Hepatocyte (in vitro differentiated cells): ENCODE results near the gene WNK4. TPM values are rescaled to one million over a fixed set of nuclear protein-coding genes. Genes with fewer than 3 reads are reported as not detected.

Experiments used
- DNase-seq: peaks from one replicate; pipeline ENCODE4 v3.0.0-alpha.2; 2016; ENCODE audit warnings: low spot score
- H2AFZ ChIP-seq: fragments of 200-600 bp; sonication (generic); 2 replicates; pipeline ENCODE4 v1.6.0; 2016; ENCODE audit warnings: antibody characterized with exemption, mild to moderate bottlenecking
- H3K27ac ChIP-seq: fragments of 200-600 bp; sonication (generic); 2 replicates; pipeline ENCODE4 v1.5.1; 2016; ENCODE audit warnings: mild to moderate bottlenecking
- H3K27me3 ChIP-seq: fragments of 200-600 bp; sonication (generic); 2 replicates; pipeline ENCODE4 v1.6.1; 2016
- H3K36me3 ChIP-seq: fragments of 200-600 bp; sonication (generic); replicated peaks from 2 replicates; pipeline ENCODE4 v1.5.1; 2016; ENCODE audit warnings: low read depth; ENCODE audit not compliant: insufficient read depth
- H3K4me1 ChIP-seq: fragments of 200-600 bp; sonication (generic); 2 replicates; pipeline ENCODE4 v1.5.1; 2016; ENCODE audit warnings: mild to moderate bottlenecking, moderate library complexity; ENCODE audit not compliant: insufficient read depth
- H3K4me2 ChIP-seq: fragments of 200-600 bp; sonication (generic); 2 replicates; pipeline ENCODE4 v1.6.0; 2016
- H3K4me3 ChIP-seq: fragments of 200-600 bp; sonication (generic); 2 replicates; pipeline ENCODE4 v1.5.1; 2016; ENCODE audit warnings: mild to moderate bottlenecking
- H3K79me2 ChIP-seq: fragments of 200-600 bp; sonication (generic); 2 replicates; pipeline ENCODE4 v1.6.0; 2017; ENCODE audit warnings: mild to moderate bottlenecking
- H3K9me2 ChIP-seq: fragments of 200-600 bp; sonication (generic); replicated peaks from 2 replicates; pipeline ENCODE4 v1.6.0; 2017; ENCODE audit warnings: mild to moderate bottlenecking; ENCODE audit not compliant: insufficient read depth
- H3K9me3 ChIP-seq: fragments of 200-600 bp; sonication (generic); 2 replicates; pipeline ENCODE4 v1.5.1; 2016; ENCODE audit warnings: low read depth, mild to moderate bottlenecking
- H4K20me1 ChIP-seq: fragments of 200-600 bp; sonication (generic); 2 replicates; pipeline ENCODE4 v1.6.0; 2016; ENCODE audit warnings: mild to moderate bottlenecking; ENCODE audit not compliant: insufficient read depth, poor library complexity, severe bottlenecking
- EZH2 ChIP-seq: fragments of 200-600 bp; sonication (generic); IDR thresholded peaks from 2 replicates; pipeline ENCODE4 v1.6.1; 2016; ENCODE audit warnings: antibody characterized with exemption, mild to moderate bottlenecking, borderline replicate concordance
- EZH2phosphoT487 ChIP-seq: fragments of 200-600 bp; sonication (generic); IDR thresholded peaks from one replicate; pipeline ENCODE4 v1.6.1; 2018; ENCODE audit warnings: antibody characterized with exemption, mild to moderate bottlenecking, low read depth, moderate library complexity; ENCODE audit not compliant: unreplicated experiment, severe bottlenecking
- WGBS: methylation state at CpG from one replicate; pipeline ENCODE4 v1.1.6; 2016; ENCODE audit warnings: low lambda C conversion rate; ENCODE audit errors: missing lambda C conversion rate; 5-methylcytosine and 5-hydroxymethylcytosine counted together
- polyA plus RNA-seq: library from polyadenylated mRNA; unstranded; fragments of >200 nt; fragmentation: Nextera tagmentation; extraction: Ambion mirVana; gene quantifications from 2 replicates; pipeline ENCODE4 v1.2.1, GENCODE V29; 2016
- total RNA-seq: library from RNA; depleted of rRNA; stranded (reverse); fragments of >200 nt; gene quantifications from 2 replicates; pipeline ENCODE4 v1.2.3, GENCODE V29; 2014
- TF ChIP-seq, protein P1 (sequence below): fragments of 200-600 bp; sonication (generic); IDR thresholded peaks from 2 replicates; pipeline ENCODE4 v1.5.1; 2016; ENCODE audit warnings: antibody characterized with exemption, mild to moderate bottlenecking; ENCODE audit not compliant: poor library complexity

The WNK4 gene
- total and polyA plus RNA-seq, 2 experiments from 2014 or later = 1.5 to 1.7 TPM

DNA sequence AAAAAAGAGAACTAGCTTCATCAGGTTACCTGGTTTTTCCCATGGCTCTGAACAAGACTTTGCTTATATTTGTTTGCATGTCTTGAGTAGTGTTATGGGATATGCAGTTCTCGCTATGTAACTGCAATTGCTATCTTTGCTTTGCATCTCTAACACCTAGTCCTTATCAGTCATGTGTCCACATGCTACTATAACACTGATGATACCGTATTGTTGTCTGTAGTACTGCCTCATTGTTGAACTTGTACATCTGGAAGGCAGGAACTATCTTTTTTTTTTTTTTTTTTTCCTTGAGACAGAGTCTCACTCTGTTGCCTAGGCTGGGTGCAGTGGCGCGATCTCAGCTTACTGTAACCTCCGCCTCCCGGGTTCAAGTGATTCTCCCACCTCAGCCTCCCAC, 55.3 kb downstream of the WNK4 start:
- no peaks in the 10 kb centered on the region for H3K27me3 ChIP-seq
- H3K4me1 ChIP-seq = peaks cover 6% of the 10 kb centered on the region
- no peaks in the 10 kb centered on the region for H4K20me1 ChIP-seq
- no peak overlapping the region for H3K4me3 ChIP-seq
- H3K27ac ChIP-seq = no peak overlapping the region
- 97% methylated on average over 6 of the region's 6 CpGs for WGBS
- no peaks in the 10 kb centered on the region for H3K36me3 ChIP-seq
- no peak overlapping the region for H3K4me2 ChIP-seq
- no peaks in the 10 kb centered on the region for H3K9me3 ChIP-seq
- DNase-seq = no peak
- no peak for TF ChIP-seq EZH2
- TF ChIP-seq, protein P1, sequence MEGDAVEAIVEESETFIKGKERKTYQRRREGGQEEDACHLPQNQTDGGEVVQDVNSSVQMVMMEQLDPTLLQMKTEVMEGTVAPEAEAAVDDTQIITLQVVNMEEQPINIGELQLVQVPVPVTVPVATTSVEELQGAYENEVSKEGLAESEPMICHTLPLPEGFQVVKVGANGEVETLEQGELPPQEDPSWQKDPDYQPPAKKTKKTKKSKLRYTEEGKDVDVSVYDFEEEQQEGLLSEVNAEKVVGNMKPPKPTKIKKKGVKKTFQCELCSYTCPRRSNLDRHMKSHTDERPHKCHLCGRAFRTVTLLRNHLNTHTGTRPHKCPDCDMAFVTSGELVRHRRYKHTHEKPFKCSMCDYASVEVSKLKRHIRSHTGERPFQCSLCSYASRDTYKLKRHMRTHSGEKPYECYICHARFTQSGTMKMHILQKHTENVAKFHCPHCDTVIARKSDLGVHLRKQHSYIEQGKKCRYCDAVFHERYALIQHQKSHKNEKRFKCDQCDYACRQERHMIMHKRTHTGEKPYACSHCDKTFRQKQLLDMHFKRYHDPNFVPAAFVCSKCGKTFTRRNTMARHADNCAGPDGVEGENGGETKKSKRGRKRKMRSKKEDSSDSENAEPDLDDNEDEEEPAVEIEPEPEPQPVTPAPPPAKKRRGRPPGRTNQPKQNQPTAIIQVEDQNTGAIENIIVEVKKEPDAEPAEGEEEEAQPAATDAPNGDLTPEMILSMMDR = no peak
- TF ChIP-seq EZH2phosphoT487 = no peak
- no peaks in the 10 kb centered on the region for H3K9me2 ChIP-seq
- H2AFZ ChIP-seq = no peak overlapping the region
- H3K79me2 ChIP-seq = peaks cover 37% of the 10 kb centered on the region

DNA sequence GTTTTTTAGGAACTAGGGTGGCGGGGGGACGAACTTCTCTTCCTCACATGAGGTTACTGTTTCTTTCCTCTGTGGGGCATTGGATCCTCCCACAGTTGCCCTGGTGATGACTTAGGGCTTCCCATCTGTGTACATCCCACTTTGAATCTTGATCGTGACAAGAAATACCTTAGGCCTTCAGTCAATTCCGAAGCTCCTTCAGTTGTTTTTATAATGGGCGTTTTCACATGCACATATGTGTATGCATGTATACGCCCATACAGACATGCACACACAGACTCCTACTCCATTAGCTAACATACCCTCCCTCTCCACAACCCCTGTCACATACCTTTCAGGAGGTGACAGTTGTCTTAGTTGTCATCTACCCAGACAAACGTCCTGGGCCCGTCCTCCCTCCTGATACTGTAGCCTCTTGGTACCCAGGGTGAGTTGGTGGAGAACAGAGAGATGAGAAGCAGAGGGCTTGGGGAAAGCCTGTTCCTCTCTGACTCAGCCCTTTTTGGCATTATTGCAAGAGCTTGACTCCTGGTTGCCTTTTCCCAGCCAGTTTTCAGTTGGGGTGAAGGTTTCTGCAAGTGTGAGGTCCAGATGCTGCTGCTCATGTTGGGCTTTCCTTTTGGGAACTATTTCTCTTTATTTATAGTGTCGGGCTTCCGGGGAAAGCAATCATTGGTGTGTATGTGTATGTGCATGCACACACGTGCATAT, 61.7 kb downstream of the WNK4 start:
- WGBS = 88% methylated on average over 11 of the region's 11 CpGs
- Histone ChIP-seq H3K9me3 (no peaks in the 10 kb centered on the region), H3K36me3 (no peaks in the 10 kb centered on the region), H3K27me3 (no peaks in the 10 kb centered on the region), H3K27ac (no peak overlapping the region), H3K79me2 (no peaks in the 10 kb centered on the region), H3K9me2 (no peaks in the 10 kb centered on the region), H4K20me1 (no peaks in the 10 kb centered on the region), H2AFZ (no peak overlapping the region), H3K4me3 (no peak overlapping the region), H3K4me1 (no peaks in the 10 kb centered on the region), H3K4me2 (no peak overlapping the region)
- TF ChIP-seq, protein P1 = no peak
- no peak for TF ChIP-seq EZH2phosphoT487
- TF ChIP-seq EZH2 = no peak
- DNase-seq = no peak

DNA sequence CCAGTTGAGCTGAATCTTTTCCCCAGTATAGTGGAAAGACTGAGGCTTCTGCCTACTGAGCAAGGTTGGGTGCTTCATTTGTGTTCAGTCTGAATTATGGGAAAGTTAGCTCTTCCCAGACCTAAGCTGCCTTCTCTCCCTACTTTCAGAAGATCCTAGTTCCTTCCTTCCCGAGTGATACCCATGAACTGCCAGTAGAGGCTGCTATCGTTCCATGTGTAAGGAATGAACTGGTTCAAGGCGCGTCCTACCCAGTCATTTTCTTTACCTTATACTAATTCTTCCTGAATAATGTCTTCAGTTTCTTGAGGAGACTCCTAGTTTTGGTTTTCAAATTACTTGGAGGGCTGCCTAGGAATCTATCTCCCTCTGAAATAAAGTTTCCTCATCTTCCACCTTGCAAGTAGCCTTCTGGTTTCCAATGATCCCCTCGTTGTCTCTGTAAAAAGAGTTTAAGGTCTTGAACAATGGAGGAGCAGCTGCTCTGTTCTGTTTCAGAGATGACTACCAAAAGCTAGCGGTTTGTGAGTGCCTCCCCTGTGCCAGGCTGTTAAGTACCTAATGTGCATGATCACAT, 63.0 kb downstream of the WNK4 start:
- no peak overlapping the region for H3K27ac ChIP-seq
- H3K4me1 ChIP-seq = no peaks in the 10 kb centered on the region
- H3K4me2 ChIP-seq = no peak overlapping the region
- H3K79me2 ChIP-seq = no peaks in the 10 kb centered on the region
- H3K27me3 ChIP-seq = no peaks in the 10 kb centered on the region
- no peaks in the 10 kb centered on the region for H4K20me1 ChIP-seq
- no peak overlapping the region for H3K4me3 ChIP-seq
- H3K9me3 ChIP-seq = no peaks in the 10 kb centered on the region
- no peaks in the 10 kb centered on the region for H3K36me3 ChIP-seq
- peak; percentile 80 for DNase-seq
- TF ChIP-seq, protein P1 = peak; percentile 85
- no peak for TF ChIP-seq EZH2
- WGBS = 45% methylated on average over 6 of the region's 6 CpGs
- no peaks in the 10 kb centered on the region for H3K9me2 ChIP-seq
- no peak overlapping the region for H2AFZ ChIP-seq
